ENCODE measurements around the gene RAPGEF2.

RAPGEF2 gene

DNA sequence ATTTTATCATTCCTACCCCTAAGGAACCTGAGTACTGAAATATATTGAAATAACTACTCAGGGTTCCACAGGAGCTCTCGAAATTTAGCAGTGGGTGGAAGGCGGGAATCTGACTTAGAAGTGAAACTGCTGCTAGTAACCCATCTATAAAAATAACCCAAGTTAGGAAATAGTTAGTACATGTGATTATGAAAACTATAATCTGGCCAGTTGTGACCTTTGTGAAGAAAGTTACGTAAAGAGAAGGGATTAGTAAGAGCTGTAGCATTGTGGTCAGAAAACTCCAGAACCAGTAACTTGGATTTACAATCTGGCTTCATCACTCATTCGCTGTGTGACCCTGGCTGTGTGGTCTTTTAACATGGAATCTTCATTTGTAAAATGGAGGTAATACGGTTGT is 175.5 kb downstream of the RAPGEF2 start:
- TF ChIP-seq, protein P1, sequence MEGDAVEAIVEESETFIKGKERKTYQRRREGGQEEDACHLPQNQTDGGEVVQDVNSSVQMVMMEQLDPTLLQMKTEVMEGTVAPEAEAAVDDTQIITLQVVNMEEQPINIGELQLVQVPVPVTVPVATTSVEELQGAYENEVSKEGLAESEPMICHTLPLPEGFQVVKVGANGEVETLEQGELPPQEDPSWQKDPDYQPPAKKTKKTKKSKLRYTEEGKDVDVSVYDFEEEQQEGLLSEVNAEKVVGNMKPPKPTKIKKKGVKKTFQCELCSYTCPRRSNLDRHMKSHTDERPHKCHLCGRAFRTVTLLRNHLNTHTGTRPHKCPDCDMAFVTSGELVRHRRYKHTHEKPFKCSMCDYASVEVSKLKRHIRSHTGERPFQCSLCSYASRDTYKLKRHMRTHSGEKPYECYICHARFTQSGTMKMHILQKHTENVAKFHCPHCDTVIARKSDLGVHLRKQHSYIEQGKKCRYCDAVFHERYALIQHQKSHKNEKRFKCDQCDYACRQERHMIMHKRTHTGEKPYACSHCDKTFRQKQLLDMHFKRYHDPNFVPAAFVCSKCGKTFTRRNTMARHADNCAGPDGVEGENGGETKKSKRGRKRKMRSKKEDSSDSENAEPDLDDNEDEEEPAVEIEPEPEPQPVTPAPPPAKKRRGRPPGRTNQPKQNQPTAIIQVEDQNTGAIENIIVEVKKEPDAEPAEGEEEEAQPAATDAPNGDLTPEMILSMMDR (IDR thresholded peaks at IDR 0.05) = no peak

DNA sequence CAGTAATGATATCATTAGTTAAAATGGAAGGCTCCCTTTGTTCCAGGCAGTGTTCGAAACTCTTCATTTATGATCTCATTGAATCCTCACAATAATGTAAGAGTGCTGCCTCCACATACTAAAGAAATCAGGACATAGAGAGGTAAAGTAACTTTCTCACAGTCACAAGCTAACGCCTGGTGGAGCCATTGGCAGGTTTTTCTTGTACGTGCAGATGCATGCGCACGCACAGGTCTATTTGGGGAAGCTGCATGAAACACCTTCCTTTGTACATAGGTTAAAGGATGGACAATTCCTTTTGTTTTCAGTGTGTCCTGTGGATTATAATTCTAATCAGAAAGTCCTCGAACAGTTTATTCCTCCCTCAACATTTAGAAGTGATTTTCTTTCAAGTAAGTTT is 176.2 kb downstream of the RAPGEF2 start:
- TF ChIP-seq, protein P1 (IDR thresholded peaks at IDR 0.05) = no peak

DNA sequence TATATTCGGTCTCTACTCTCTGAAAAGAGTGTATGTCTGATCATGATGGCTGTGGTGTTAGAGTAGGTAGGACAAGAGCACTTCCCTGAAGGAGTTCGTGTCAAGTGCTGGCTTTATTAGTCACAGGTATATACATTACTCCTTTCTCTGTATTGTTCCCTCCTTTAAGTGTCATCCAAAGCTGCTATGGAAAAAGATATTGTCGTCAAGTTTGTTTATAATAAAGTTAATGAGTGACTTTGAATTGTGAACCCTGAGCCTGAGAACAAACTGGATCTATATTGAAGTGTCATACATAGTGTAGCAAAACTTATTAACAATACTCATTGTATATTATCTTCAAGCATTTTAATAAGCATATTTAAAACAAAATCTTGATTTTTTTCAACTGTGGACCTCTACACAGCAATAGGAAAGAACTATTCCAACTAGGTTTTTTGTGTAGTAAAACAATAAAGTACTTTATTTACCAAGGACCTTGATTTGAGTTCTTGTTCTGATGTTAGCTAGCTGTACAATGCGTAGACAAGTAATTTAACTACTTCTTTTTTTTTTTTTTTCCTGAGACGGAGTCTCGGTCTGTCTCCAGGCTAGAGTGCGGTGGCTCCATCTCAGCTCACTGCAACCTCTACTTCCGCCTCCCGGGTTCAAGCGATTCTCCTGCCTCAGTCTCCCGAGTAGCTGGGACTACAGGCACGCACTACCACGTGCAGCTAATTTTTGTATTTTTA is 177.7 kb downstream of the RAPGEF2 start:
- TF ChIP-seq, protein P1 (IDR thresholded peaks at IDR 0.05) = no peak

DNA sequence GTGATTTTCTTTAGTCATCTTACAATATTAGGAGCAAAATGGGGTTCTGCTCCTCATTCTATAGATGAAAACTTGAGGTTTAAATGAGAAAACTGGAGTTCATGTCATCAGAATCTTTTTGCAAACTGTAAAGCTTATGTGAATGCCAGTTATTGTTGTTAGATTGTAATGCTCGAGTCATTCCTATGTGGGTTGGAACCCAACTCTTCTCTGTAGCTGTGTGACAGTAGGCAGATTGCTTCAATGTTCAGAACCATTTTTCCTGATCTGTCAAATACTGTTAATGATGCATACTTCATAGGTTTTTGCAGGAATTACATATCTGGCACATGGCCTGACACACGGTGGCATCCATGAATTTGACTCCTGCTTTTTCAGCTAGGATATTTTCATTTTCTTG is 178.9 kb downstream of the RAPGEF2 start:
- TF ChIP-seq, protein P1 (IDR thresholded peaks at IDR 0.05) = no peak

DNA sequence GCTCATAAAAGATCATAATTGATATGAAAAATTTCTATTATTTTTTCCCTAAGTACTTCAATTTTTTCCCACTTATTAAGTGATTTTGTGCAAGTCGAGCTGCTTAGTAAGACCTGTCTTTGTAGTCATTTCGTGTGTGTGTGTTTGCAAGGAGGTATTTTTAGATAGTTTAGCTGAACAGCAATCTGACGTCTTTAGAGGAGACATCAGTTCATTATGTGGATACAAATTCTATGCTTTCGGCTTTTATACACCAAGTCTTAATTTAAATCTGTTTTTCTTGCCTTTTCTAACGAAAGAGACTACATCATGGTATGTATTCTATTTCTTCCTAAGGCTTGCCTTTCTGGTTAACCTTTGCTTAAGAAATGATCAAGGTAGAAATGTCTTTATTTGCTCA is 179.4 kb downstream of the RAPGEF2 start:
- TF ChIP-seq, protein P1 (IDR thresholded peaks at IDR 0.05) = no peak

DNA sequence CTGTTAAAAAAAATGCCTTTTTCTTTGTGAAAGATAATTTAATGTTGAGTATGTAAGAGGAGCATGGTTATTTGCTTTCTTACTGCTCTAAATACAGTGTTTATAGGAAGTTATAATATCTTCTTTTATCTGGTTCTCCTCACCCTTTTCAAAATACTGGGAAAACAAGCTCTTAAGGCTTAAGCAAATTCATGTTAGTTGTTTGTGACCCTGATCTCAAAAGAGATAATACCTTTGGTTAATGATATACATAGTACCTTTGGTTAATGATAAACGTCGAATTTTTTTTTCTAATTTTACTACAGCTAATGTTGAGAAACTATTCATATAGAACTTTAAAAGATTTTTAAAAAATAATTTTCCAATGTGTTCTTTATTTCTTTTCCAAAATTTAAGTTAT is 180.1 kb downstream of the RAPGEF2 start:
- TF ChIP-seq, protein P1 (IDR thresholded peaks at IDR 0.05) = no peak

DNA sequence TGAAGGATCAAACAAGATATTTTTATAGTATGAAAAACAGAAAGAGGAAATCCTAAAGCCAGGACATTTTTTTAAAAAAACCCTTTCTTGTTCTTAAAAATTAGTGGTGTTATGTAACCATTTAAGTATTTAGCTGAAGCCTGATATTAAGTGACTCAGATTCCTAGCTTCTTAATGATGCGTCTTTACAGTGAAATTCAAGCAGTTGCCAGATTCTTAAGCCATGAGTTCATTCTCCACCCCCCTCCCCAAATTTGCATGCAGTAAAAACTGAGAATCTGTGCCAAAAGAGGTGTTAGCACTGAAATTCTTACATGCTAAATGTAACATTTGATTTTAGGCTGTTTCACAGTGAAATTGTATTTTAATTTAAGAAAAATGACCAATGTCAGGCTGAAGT is 180.8 kb downstream of the RAPGEF2 start:
- TF ChIP-seq, protein P1 (IDR thresholded peaks at IDR 0.05) = no peak

DNA sequence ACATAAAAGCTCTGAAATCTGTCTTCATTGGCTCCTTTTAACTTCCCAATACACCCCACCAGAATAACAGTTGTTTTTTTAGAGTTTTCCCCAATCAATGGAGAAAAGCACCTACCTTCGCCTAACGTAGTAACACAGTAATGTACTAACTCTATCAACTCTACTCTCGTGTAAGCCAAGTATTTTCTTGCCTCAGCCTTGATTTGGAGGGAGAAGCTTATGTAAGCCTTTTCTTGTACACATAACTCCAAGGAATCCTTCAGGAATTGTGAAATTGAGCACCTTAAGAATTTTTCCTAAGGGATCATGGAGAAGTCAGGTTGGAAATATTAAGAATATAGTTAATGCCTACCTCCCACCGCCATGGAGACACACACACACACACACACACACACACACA is 181.2 kb downstream of the RAPGEF2 start:
- TF ChIP-seq, protein P1 (IDR thresholded peaks at IDR 0.05) = no peak

Data from LNCAP (cell line).